AG04449 (cell line): ENCODE measurements around the gene MEI1.
"Not testable (repeated sequence)": the region's sequence is repeated elsewhere in the genome, so short reads cannot be mapped to it uniquely, and the experiment has no call there.

Experiments
- CTCF ChIA-PET: fragments of 350-600 bp; formaldehyde crosslinking; extraction: SDS; loops from one replicate; lab custom pipeline; 2021; ENCODE audit warnings: antibody characterized with exemption; lab: Yijun Ruan, JAX
- POLR2A ChIA-PET: fragments of 400-600, 350-600 bp; formaldehyde crosslinking; extraction: SDS; loops from one replicate; lab custom pipeline; 2020; ENCODE audit warnings: antibody characterized with exemption, inconsistent platforms; lab: Yijun Ruan, JAX
- DNase-seq: peaks from one replicate; pipeline ENCODE4 v3.0.0-alpha.2; 2010; ENCODE audit warnings: low read depth, low spot score
- H3K4me3 ChIP-seq: 2 replicates; pipeline ENCODE4 v1.5.1; 2011; ENCODE audit warnings: low read depth, mild to moderate bottlenecking, control low read depth, low read length
- CTCF ChIP-seq: IDR thresholded peaks from one replicate; pipeline ENCODE4 v1.5.1; 2011; ENCODE audit warnings: mild to moderate bottlenecking, moderate library complexity, low read length, control low read depth, inconsistent platforms; ENCODE audit not compliant: insufficient read depth; ENCODE audit errors: missing control alignments

Gene MEI1

GRCh38 chr22:41681616-41682015, 17.7 kb upstream of the MEI1 start:
- no peak for DNase-seq
- ChIA-PET POLR2A (no interaction called here), CTCF (interaction anchor here (4.4 kb wide), 1 partner anchor 15 kb away, joined by 22 read pairs; no protein-coding TSS in a partner anchor)
- TF ChIP-seq CTCF, result no peak
- peak overlapping the region; percentile 79 for H3K4me3 ChIP-seq

GRCh38 chr22:41682033-41682807, 17.1 kb upstream of the MEI1 start:
- no peak for TF ChIP-seq CTCF
- POLR2A ChIA-PET, result no interaction called here
- peak; percentile 34 for DNase-seq
- peak overlapping the region; percentile 79 for H3K4me3 ChIP-seq
- CTCF ChIA-PET, result interaction anchor here (4.4 kb wide), 1 partner anchor 16 kb away, joined by 22 read pairs; no protein-coding TSS in a partner anchor

GRCh38 chr22:41683052-41683451, 16.3 kb upstream of the MEI1 start:
- H3K4me3 ChIP-seq, result peak overlapping the region; percentile 79
- ChIA-PET CTCF (interaction anchor here (0.7 to 0.8 kb wide), 2 partner anchors 14 to 16 kb away, joined by 3 to 5 read pairs; no protein-coding TSS in a partner anchor), POLR2A (no interaction called here)
- no peak for DNase-seq
- TF ChIP-seq CTCF, result no peak

GRCh38 chr22:41683616-41684015, 15.7 kb upstream of the MEI1 start:
- ChIA-PET POLR2A (no interaction called here), CTCF (interaction anchor here (0.7 to 1.0 kb wide), 3 partner anchors 13 to 17 kb away, joined by 3 to 6 read pairs (median 5); no protein-coding TSS in a partner anchor)
- no peak overlapping the region for H3K4me3 ChIP-seq
- TF ChIP-seq CTCF, result no peak
- no peak for DNase-seq

- no peak for TF ChIP-seq CTCF
- CTCF ChIA-PET, result interaction anchor here (1.0 kb wide), 1 partner anchor 13 kb away, joined by 6 read pairs; no protein-coding TSS in a partner anchor
- no peak for DNase-seq
- POLR2A ChIA-PET, result no interaction called here
- no peak overlapping the region for H3K4me3 ChIP-seq
Observed at GRCh38 chr22:41684194-41684593, 15.1 kb upstream of the MEI1 start.

GRCh38 chr22:41686890-41687289, 12.4 kb upstream of the MEI1 start:
- POLR2A ChIA-PET, result interaction anchor here (2.7 kb wide), 1 partner anchor 10 kb away, joined by 7 read pairs; no protein-coding TSS in a partner anchor
- CTCF ChIA-PET, result interaction anchor here (1.0 to 5.5 kb wide), 5 partner anchors 11 to 254 kb away, joined by 4 to 91 read pairs (median 9); partner anchors contain the start of gene MEI1
- DNase-seq, result not testable (repeated sequence)
- H3K4me3 ChIP-seq, result peak overlapping the region; percentile 86; the same call in 1 of the 2 replicates
